HCT116 (cell line): ENCODE results near the gene ACTR8. TPM values are rescaled to one million over a fixed set of nuclear protein-coding genes. Genes with fewer than 3 reads are reported as not detected.

ENCODE experiments used
- ATAC-seq: fragments of 200-7000 bp; cut with Tn5 transposase; 2 replicates; pipeline ENCODE4 v1.9.1; 2020; ENCODE audit warnings: mild to moderate bottlenecking, moderate library complexity
- BruUV-seq: library from RNA; stranded (reverse); fragments of 400-500 nt; replicated peaks from 2 replicates; lab custom pipeline; 2021; lab: Mats Ljungman, UMichigan
- CTCF ChIA-PET: fragments of 300-600 bp; sonication (Branson Sonifier 250); formaldehyde crosslinking; loops from one replicate; lab custom pipeline; 2021; ENCODE audit warnings: antibody characterized with exemption; lab: Charles Lee
- POLR2A ChIA-PET: fragments of 300-600, 350-600 bp; sonication (Branson Sonifier 250); formaldehyde crosslinking; loops from one replicate; lab custom pipeline; 2021; ENCODE audit warnings: antibody characterized with exemption; lab: Charles Lee
- RAD21 ChIA-PET, 2 experiments: fragments of 300-600 bp; sonication (Branson Sonifier 250); formaldehyde crosslinking; loops; one replicate each; lab custom pipeline; 2023; ENCODE audit warnings: low total read pairs in 2 of 2; ENCODE audit not compliant: uncharacterized antibody in 2 of 2, unreplicated experiment in 2 of 2, low non-redundant PET in 1 of 2; lab: Charles Lee
- DNase-seq: peaks from one replicate; pipeline ENCODE4 v3.0.0-alpha.2; 2010; ENCODE audit warnings: low read depth, low spot score
- H2AFZ ChIP-seq: fragments of 200-600 bp; shearing (Covaris generic), sonication (generic); 2 replicates; pipeline ENCODE4 v1.6.1; 2017; ENCODE audit warnings: low read depth, mixed run types, mixed read lengths, antibody characterized with exemption, low read length; ENCODE audit not compliant: poor library complexity, severe bottlenecking
- H3K27ac ChIP-seq: 2 replicates; pipeline ENCODE4 v1.5.1; 2012; ENCODE audit warnings: low read depth, low read length
- H3K27me3 ChIP-seq: fragments of 200-600 bp; sonication (generic); 2 replicates; pipeline ENCODE4 v1.6.1; 2016; ENCODE audit warnings: mixed run types, low read length, mixed read lengths; ENCODE audit not compliant: insufficient read depth
- H3K36me3 ChIP-seq, 2 experiments: fragments of 200-500 bp in 1 of 2; fragments of 200-600 bp in 1 of 2; sonication (Bioruptor generic) in 1 of 2; sonication (generic) in 1 of 2; 2 replicates each; pipeline versions ENCODE4 v1.5.1 to v1.6.1; 2014 to 2016; ENCODE audit warnings: low read length in 2 of 2, inconsistent platforms in 1 of 2, mixed read lengths in 1 of 2, mixed run types in 1 of 2; ENCODE audit not compliant: insufficient read depth in 2 of 2, control insufficient read depth in 1 of 2
- H3K4me1 ChIP-seq, 2 experiments: fragments of 200-600 bp in 1 of 2; sonication (generic) in 1 of 2; 2 replicates each; pipeline versions ENCODE4 v1.5.1 to v1.6.1; 2012 to 2017; ENCODE audit warnings: low read length in 2 of 2, inconsistent platforms in 1 of 2, mild to moderate bottlenecking in 1 of 2, mixed read lengths in 1 of 2, mixed run types in 1 of 2, moderate library complexity in 1 of 2; ENCODE audit not compliant: insufficient read depth in 2 of 2, control insufficient read depth in 1 of 2
- H3K4me2 ChIP-seq: fragments of 200-600 bp; sonication (generic); 2 replicates; pipeline ENCODE4 v1.6.1; 2017; ENCODE audit warnings: mixed run types, low read length, mixed read lengths
- H3K4me3 ChIP-seq, 2 experiments: fragments of 200-600 bp in 1 of 2; sonication (generic) in 1 of 2; replicated peaks in 1 of 2; 2 replicates each; pipeline ENCODE4 v1.5.1; 2011 to 2016; ENCODE audit warnings: low read length in 2 of 2, control low read depth in 1 of 2, low read depth in 1 of 2, mild to moderate bottlenecking in 1 of 2, mixed read lengths in 1 of 2, mixed run types in 1 of 2
- H3K79me2 ChIP-seq: fragments of 200-600 bp; sonication (generic); 2 replicates; pipeline ENCODE4 v1.6.1; 2017; ENCODE audit warnings: mild to moderate bottlenecking, mixed run types, low read length, moderate library complexity, mixed read lengths; ENCODE audit not compliant: insufficient read depth
- H3K9ac ChIP-seq: fragments of 200-600 bp; sonication (generic); 2 replicates; pipeline ENCODE4 v1.6.1; 2016; ENCODE audit warnings: low read length, mixed read lengths
- H3K9me2 ChIP-seq: fragments of 200-600 bp; sonication (generic), shearing (Covaris generic); 2 replicates; pipeline ENCODE4 v1.6.1; 2017; ENCODE audit warnings: mixed run types, mild to moderate bottlenecking, moderate library complexity; ENCODE audit not compliant: insufficient read depth
- H3K9me3 ChIP-seq, 2 experiments: fragments of 200-500 bp in 1 of 2; fragments of 200-600 bp in 1 of 2; sonication (Bioruptor generic) in 1 of 2; sonication (generic) in 1 of 2; 2 replicates each; pipeline ENCODE4 v1.6.1; 2014 to 2017; ENCODE audit warnings: low read length in 2 of 2, mixed read lengths in 2 of 2, inconsistent platforms in 1 of 2, low read depth in 1 of 2, mild to moderate bottlenecking in 1 of 2, mixed run types in 1 of 2, moderate library complexity in 1 of 2; ENCODE audit not compliant: control insufficient read depth in 1 of 2, insufficient read depth in 1 of 2
- H4K20me1 ChIP-seq: fragments of 200-600 bp; sonication (generic), shearing (Covaris generic); 2 replicates; pipeline ENCODE4 v1.6.1; 2017; ENCODE audit warnings: mixed run types, mild to moderate bottlenecking, moderate library complexity; ENCODE audit not compliant: insufficient read depth
- ATF3 ChIP-seq: IDR thresholded peaks from 2 replicates; pipeline ENCODE4 v1.6.1; 2012
- CEBPB ChIP-seq: IDR thresholded peaks from 2 replicates; pipeline ENCODE4 v1.6.1; 2012; ENCODE audit warnings: low read depth
- CTCF ChIP-seq, 3 experiments: fragments of 200-600 bp in 1 of 3; sonication (generic) in 1 of 3; IDR thresholded peaks in 2 of 3; conservative IDR thresholded peaks in 1 of 3; 2 replicates each; pipeline ENCODE4 v1.5.1; 2012 to 2017; ENCODE audit warnings: low read depth in 2 of 3, low read length in 2 of 3, antibody characterized with exemption in 1 of 3, borderline replicate concordance in 1 of 3, control low read depth in 1 of 3, mild to moderate bottlenecking in 1 of 3, mixed read lengths in 1 of 3, mixed run types in 1 of 3, moderate library complexity in 1 of 3; ENCODE audit not compliant: insufficient read depth in 1 of 3
- JUND ChIP-seq: IDR thresholded peaks from 2 replicates; pipeline ENCODE4 v1.6.1; 2012
- POLR2A ChIP-seq: IDR thresholded peaks from 2 replicates; pipeline ENCODE4 v1.7.0; 2011; ENCODE audit warnings: borderline replicate concordance; ENCODE audit not compliant: insufficient read depth, insufficient read length; ENCODE audit errors: extremely low read depth
- RAD21 ChIP-seq: IDR thresholded peaks from 2 replicates; pipeline ENCODE4 v1.6.1; 2012; ENCODE audit warnings: low read depth, mild to moderate bottlenecking
- REST ChIP-seq: IDR thresholded peaks from 2 replicates; pipeline ENCODE4 v1.6.1; 2012; ENCODE audit warnings: low read depth
- SIN3A ChIP-seq: IDR thresholded peaks from 2 replicates; pipeline ENCODE4 v1.6.1; 2012; ENCODE audit warnings: low read depth
- TCF7L2 ChIP-seq: IDR thresholded peaks from 2 replicates; pipeline ENCODE4 v1.7.0; 2011; ENCODE audit warnings: borderline replicate concordance, inconsistent platforms; ENCODE audit not compliant: insufficient read depth, insufficient read length; ENCODE audit errors: extremely low read depth
- intact Hi-C: fragments of 100-400 bp; cut with micrococcal nuclease; formaldehyde crosslinking; loops from 2 replicates; pipeline ENCODE4 v1.10.0; 2022
- total RNA-seq: library from RNA; stranded (reverse); gene quantifications from one replicate; pipeline ENCODE4 v1.2.1, GENCODE V29; 2021; ENCODE audit not compliant: unreplicated experiment

Gene ACTR8
- total RNA-seq, 1 experiment from 2014 or later, result 25.5 TPM

GRCh38 chr3:53849916-53850315 lies 32.0 kb downstream of the ACTR8 start (continued):
- TF ChIP-seq REST, result no peak

GRCh38 chr3:53846851-53847155 lies 35.1 kb downstream of the ACTR8 start:
- CTCF ChIA-PET, result interaction anchor here (1.4 kb wide), 1 partner anchor 12 kb away, joined by 3 read pairs; no protein-coding TSS in a partner anchor
- Histone ChIP-seq H3K9me2 (no peaks in the 10 kb centered on the region), H3K36me3 (no peaks in the 10 kb centered on the region), H3K9ac (peak overlapping the region; percentile 83), H4K20me1 (no peaks in the 10 kb centered on the region), H3K9me3 (no peaks in the 10 kb centered on the region), H3K27me3 (no peaks in the 10 kb centered on the region), H3K4me1 (peaks cover 39 to 48% of the 10 kb centered on the region in 2 experiments), H2AFZ (peak overlapping the region; percentile 32), H3K4me3 (peak overlapping the region; percentile 45 to 72), H3K27ac (peak overlapping the region; percentile 83; the same call in 1 of the 2 replicates), H3K4me2 (peak overlapping the region; percentile 87), H3K79me2 (peaks cover 6% of the 10 kb centered on the region; the same call in 1 of the 2 replicates)
- RAD21 ChIA-PET, result no interaction called here
- POLR2A ChIA-PET, result interaction anchor here (0.8 kb wide), 1 partner anchor 113 kb away, joined by 3 read pairs; no protein-coding TSS in a partner anchor
- ATAC-seq (no peak), DNase-seq (no peak)
- TF ChIP-seq CTCF (IDR thresholded peaks at IDR 0.05 in 2 of 3, conservative IDR thresholded peaks at IDR 0.05 in 1 of 3; ENCODE audit: borderline replicate concordance in 1 of 3, insufficient read depth in 1 of 3, low read depth in 2 of 3, low read length in 2 of 3) (no peak), POLR2A (no peak), ATF3 (no peak), TCF7L2 (no peak), REST (no peak), SIN3A (no peak), JUND (no peak), RAD21 (no peak), CEBPB (no peak)
- TSS peak; percentile 63 for BruUV-seq
- intact Hi-C loops, result no loop called here
